NCI-H82 treated with DMSO at 0.1 percent for 48 hours (cell line): ENCODE measurements around the gene MAPK9.

Source experiments
- DNase-seq: peaks from one replicate; lab custom pipeline; 2025; ENCODE audit not compliant: unreplicated experiment; lab: John Stamatoyannopoulos, UW

MAPK9 gene

DNA sequence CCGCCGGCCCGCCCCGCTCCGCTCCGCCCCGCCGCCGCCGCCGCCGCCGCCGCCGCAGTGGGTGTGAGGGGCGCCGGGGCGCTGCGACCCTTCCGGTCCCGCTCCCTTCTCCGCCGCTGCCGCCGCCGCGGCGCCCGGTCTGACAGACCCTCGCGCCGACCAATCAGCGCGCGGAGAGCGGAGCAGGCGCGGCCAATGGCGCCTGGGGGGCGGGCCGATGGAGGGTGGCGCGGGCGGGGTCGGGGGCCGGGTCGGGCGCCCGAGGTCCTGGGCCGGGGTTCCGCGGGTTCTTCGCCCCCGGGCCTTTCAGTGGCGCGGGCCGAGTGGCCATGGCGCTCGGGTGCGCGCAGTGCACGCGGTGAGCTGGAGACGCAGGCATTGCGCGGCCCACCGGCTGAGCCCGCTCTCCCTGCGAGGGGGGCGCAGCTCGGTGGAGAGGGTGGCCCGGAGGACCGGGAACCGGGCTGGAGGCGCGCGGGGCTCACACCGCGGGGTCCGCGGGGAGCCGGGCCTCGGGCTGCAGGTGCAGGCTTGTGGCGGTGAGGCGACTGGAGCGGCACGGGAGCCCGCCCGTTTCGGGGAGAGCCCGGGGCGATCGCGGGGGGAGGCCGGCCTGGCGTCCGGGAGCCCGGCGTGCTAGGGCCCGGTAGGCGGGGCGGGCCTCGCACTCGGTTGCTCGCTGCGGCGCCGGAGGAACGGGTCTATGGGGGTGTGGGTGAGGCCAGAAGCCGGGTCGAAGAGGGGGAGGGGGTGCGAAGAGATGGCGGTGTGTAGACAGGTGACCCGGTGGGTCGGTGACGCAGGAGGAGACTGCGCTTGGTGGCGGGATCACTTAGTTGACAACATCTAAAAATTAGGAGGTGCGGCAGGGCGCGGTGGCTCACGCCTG, at the start of gene MAPK9:
Gene MAPK9 (minus strand): TSS at position 141 of the 889 bp plus-strand sequence. CDS start 11,522 bp downstream, outside the sequence.
- peak; percentile 1 for DNase-seq

DNA sequence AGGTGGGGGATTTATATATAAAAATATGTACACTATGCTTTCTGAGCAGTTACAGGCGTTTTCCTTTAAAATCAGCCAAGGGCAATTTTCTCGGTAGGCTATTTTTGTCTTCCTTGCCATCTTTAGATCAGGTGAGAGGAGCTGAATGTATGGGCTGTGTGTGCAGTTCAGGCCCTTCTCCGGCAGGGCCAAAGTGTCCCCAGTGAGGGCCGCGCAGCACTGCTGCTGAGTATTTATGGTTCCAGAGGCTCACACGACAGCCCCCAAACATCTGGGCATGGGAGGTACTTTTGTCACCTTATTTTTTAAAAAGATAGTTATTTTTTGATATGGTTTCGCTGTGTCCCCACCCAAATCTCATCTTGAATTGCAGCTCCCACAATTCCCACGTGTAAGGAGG, 49.7 kb upstream of the MAPK9 start:
- DNase-seq = no peak

DNA sequence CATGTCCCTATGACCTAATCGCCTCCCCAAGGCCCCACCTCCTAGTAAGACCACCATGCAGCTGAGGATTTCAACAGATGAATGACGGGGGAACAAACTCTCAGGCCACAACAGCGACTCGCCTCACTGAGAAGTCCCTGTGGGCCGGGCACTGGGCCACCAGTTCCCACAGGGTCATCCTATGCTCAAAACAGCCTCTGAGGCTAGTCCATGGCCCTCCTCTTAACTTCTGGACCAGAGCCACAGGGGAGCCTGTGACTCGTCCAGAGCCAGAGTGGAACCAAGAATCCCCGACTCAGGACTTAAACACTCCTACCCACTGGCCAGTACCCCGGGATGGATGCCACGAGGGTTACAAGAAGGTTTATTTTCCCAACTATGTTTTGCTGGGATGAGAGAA, 49.0 kb upstream of the MAPK9 start:
- no peak for DNase-seq

DNA sequence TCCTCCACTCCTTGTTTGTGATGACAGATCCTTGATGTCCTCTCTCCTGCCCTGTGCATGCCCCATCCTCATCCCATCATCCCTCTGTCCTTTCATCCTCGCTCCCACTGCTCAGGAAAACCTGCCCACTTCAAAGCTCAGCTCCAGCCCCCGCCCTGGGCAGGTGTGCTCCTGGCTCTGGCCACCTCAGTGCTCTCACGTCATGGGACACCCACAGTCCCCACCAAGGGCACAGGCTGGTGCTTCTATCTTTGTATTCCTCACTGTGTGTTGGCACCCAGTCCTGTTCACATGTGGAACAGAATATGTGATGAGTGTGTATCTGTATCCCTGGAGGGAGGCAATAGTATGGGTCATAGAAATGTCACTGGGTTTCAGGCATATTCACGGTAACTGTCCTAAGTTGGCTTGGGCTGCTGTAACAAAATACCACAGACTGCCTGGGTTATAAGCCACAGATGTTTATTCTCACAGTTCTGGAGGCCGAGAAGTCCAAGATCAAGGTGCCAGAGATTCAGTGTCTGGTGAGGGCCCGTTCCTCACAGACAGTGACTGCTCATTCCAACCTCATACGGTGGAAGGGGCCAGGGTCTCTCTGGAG, 47.8 kb upstream of the MAPK9 start:
- no peak for DNase-seq

DNA sequence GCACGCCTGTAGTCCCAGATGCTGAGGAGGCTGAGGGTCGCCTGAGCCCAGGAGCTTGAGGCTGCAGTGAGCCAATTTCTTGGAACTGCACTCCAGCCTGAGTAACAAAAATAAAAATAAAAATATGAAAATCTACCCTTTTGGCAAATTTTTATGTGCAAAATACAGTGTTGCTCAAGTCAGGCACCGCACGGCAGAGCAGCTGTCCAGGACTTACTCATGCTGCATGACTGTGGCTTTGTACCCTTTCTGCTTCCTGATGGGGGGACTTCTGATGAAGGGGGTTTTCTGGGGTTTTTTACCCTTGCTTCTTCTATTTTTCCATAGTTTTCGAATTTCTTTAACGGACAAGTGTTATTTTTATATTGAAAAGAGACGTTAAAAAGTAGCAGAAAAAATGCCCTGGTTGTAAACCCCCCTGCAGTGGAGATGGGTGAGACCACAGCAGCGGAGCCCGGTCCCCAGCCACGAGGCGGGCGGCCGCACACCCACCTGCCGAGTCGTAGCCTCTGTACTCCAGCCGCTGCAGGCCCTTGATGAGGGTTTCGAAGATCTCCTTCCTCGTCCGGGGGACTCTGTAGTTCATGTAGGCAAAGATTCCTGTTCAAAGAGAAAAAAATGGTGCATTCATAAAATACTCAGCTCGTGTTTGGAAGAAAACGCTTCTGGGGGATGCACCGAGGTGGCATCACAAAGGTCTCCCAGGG, 46.3 kb upstream of the MAPK9 start:
- DNase-seq = no peak

DNA sequence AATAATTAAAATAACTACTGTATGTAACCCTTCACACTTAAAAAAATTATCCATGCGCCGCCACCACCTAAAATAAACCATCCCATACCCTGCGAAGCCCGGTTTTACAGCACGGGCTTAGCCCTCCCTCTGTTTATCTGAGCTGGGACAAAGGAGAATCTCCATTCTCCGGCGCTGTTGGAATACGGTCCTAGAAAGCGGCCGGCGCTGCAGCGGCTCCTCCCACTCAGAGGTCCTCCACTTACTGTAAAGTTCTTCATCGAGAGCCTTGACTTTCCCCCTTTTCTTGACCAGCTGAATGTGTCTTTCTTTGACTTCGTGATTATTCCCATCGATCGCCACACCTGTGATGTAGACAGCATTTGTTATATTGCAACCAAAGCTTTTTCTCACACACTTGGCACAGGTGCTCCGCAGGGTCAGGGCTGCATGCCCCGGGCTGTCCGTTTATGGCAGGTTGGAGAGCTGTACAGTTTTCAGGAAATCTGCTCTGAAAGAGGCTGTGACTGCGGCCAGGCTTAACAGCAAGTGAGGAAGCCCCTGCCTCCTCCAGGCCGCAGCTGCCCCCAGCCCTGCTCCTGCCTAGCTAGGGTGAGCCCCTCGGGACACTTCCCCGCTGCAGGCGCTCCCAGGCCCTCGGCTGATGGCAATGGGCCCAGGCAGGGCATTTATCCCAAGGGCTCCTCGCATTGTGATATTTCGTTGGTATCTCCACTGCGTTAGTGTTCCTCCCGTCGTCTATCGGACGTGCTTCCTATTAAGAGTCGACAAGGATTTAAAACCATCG, 44.5 kb upstream of the MAPK9 start:
- DNase-seq = no peak

DNA sequence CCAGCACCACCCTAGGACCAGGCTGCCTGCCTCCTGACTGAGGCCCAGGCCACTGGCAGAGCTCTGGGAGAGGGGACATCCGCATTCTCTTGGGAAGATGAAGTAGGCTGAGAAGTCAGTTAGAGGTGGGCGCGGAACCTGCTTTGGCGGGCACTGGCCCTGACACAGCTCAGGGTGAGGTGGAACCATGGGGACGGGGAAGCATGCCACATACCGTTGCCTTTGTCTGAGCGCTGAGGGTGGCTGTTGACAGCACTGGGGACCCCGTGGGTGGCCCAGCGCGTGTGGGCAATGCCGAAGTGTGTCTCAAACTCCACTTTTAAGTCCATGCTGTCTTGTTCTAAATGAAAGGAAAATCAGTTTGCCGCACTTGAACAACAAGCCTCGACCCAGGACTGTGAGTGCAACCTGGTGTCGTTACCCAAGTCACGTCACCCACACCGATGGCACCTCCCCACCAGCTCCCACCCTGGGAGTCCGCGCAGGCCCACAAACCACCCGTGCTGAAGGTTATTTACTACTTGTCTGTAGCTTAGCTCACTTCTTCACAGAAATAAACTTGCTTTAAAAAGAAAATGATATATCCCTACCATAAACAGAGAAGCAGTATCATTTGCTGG, 43.8 kb upstream of the MAPK9 start:
- no peak for DNase-seq

DNA sequence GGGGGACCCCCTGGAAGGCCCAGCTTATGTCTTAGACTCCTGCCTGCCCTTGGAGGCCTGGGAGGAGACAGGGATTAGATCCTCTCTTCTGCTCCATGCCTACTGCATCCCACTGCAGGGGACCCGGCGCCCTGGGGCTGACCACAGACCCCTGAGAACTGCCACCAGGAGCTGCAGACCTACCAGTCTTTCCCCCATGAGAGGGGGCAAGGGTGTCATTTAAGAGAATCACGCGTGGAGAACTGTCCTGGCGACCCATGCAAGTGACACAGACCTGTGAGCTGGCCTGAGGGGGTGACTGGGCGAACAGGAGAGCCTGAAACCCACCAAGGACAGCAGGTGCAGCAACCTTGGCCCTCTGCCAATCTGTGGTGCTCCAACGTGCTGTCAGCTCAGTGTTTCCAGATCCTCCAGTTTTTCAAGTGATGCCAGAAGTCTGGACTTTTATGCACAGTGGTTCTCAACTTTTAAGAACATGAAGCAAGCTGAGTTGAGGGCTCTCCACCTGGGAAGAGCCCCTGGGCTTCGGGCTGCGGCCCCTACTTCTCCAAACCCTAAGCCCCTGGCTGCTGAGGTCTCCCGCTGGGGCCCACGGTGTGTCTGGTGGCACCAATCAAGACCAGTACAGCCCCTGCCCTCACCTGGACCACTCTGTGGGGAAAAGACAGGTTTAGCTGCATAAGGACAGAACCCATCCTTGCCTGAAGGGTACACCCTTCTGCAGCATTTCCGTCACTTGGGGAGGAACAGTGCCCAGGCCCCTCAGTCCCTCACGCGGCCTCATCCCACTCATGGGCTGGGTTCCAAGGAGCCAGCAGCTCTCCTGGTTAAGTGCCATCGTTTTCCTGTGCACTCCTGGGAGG, 43.1 kb upstream of the MAPK9 start:
- DNase-seq = no peak

DNA sequence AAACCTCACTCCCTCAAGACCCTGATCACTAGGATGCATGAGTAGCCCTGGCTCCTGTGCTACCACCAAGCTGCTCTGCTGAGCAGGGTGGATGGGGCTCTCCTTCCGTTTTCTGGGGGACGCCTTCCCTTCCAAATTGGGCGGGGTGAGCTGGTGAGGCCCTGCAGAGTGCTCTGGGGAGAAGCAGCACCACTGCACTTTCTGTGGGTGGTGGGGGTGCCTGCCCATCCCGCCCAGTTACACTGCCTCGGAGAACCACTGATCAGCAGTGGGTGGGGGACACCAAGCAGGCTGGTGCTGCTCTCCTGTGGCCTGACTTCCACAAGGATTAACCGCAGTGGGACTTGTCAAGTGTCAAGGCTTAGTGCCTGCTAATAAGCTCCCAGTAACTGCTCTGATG, 42.3 kb upstream of the MAPK9 start:
- no peak for DNase-seq

DNA sequence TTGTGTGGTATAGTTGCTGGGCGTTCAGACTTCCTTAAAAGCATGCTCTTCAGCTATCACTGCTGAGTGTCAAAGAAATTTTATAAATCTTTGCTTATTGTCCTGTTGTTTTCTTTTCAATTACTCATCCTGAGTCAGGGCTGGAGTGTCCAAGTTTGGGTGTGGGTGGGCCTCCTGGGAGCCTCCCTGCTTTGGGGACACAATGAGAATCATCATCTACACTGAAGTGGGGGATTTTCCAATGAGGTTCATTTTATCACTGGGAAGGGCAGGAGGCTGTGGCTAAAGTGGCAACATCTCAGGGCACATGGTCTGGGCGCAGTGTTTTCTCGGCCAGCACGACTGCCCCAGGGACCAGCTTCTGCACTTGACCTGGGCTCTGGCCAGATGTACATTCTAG, 41.8 kb upstream of the MAPK9 start:
- no peak for DNase-seq

DNA sequence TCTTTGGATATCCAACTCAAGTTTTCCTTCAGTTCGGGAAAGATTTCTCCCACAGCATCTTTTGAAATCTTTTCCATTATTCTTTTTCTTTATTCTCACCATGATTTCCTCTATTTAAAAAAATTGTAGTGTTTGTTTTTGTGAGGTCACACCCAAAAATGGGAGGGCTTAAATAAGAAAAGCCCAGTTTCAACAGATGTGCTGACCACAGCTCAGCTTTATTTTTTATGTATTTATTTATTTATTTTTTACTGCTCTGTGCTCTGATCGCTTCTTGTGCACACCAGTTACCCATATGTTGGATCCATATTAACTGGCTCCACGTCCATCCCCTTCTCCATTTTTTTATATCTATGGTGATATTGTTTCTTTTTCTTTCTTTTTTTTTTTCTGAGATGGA, 41.0 kb upstream of the MAPK9 start:
- DNase-seq = no peak

DNA sequence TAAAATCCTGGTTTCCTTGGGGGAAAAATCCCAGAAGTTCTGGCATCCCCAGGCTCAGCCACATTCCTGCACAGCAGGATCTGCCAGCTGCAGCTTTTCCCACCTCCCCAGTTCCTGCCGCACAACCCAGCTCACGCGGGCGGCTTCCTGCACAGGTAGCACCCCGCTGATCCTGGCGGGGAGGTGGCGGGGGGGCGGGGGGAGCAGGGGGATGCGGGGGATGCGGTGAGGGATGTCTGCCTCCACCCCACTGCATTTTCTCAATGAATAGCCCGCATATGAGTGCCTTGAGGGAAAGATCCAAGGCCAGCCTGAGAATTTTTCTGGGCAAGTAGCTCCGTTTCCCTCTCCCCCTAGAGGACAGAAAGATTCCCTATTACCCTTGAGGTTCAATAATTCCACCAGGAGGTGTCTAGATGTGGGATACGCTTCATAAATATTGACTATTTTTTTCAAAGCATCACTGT, 40.2 kb upstream of the MAPK9 start:
- DNase-seq = no peak

DNA sequence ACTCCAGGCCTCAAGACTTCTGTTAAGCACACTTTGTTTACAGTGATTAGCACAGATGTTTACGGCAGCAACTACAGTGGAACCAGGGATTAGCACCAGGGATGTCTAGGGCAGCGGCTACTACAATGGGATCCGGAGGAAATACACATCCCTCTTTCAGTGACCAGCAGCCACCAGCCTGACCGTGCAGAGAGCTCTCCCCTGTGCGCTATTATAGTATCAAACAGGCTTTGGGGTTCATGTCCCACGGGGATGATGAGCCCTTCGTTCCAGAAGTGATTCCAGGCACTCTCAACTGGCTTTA, 39.7 kb upstream of the MAPK9 start:
- DNase-seq = peak; percentile 1

DNA sequence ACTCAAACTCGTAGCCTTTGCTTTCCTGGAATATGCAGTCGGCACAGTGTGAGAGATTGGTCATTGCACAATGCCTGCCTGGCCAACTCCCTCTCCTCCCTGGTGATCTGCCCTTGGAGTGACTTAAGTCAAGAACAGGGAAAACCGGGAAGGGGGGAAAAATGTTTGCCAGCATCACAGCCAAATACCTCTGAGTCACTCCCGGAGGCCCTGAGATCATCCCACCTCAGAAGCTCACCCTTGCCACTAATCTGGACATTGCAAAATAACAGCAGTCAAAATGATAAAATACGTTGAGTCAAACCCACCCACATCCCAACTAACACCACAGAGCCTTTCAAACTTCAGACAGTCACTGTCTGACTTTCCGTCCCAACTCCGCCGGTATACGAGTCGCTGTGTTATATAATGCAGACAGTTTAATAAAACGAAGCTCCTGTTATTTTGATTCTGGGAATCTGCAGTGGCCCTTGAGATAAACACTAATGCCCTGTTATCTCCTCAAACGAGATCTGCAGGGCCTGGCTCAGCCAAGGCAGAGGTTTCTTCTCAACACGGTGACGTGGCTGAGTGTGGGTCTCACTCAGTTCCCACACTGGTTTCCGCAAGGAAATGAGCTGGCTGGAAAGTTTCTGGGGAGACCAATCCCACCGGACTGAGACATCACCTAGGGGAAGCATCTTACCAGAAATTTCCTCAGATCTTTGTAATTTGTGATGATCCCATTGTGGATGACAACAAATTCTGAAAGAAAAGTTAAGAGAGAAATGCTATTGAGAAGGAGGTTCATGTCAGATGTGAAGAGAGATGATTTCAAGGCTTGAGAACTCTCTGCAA, 39.1 kb upstream of the MAPK9 start:
- DNase-seq = no peak

DNA sequence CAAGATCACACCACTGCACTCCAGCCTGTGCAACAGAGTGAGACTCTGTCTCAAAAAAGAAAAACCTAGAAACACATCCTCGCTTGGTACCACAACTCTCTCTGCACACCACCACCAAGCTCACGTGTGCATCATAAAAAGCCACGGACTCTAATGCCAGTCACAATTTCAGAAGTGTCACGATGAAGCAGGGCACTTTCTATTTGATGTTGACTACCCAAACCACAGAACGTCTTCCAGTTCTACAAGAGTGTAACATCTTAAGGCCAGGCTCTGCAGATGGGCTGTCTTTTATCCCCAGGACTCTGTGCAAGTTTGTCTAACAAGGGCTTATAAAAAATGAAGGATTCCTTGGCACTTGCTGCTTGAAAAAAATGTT, 38.4 kb upstream of the MAPK9 start:
- no peak for DNase-seq

DNA sequence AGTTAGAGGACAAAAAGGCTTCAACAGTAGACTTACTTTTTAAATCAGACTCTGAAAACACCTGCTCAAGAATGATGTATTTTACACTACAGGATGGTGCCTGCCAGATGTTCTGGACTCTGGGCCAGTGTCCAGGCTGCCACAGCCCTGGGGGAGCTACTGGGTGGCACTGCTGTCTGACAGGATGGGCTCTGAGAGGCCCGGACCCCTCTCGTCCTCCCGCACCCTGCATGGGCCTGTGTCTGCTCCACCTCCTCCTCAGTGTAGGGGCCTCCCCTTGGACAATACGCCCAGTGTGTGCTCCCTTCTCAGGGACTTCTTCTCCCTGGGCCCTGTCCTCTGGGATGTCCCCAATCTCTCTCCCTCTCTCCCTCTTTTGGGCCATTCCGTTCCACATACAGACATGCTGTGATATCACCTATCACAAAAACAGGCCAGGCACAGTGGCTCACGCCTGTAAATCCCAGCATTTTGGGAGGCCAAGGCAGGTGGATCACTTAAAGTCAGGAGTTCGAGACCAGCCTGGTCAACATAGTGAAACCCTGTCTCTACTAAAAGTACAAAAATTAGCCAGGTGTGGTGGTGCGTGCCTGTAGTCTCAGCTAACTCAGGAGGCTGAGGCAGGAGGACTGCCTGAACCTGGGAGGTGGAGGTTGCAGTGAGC, 37.9 kb upstream of the MAPK9 start:
- DNase-seq = no peak

DNA sequence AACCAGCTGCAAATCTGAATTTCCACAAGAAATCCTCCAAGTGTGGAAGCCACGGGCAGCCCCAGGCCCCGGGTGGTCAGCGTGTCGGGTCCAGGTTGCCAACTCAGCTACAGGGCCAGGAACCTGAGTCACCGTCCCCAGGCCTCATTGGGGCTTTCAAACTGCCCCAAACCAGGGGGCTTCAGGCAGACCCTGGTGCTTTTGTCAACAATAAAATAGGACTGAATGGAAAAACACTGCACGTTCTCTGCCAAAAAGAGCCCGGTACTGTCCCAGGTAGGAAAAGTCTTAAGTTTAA, 37.2 kb upstream of the MAPK9 start:
- no peak for DNase-seq

DNA sequence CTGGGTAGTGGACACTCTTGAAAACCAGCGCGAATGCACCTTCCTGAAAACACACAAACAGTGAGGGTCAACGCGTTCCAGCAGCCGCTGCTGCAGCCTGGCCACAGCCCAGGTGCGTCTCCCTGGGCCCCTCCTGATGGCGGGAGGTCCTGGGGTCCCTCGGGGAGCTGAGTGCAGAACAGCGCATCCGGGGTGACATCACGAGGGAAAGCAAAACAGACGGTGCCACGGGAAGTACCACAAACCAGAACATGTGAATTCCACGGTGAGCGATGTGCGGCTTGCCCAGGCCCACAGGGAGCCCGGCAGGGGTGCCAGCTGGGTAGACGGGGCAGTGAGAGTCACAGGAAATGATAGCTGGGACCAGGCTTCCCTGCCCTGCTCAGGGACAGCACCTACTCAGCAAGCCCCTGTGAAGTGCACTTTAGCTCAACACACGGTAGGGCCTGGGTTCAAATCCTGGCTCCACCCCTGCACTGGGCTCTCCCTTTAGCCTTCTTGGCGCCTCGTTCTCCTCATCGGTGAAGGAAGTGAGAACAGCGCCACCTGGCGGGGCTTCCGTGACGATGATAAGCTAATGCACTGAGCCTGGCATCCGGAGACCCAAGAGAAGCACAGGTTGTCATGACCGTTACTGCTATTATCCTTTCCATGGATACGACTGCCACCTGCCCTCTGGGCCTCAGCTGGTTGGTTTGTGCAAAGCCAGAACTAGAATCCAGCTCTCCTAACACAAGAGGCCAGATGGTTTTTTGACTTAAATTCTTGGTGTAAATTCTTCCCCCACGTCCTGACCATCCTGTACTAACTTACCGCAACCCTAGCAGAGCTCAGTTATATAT, 36.6 kb upstream of the MAPK9 start:
- peak; percentile 31 for DNase-seq
